ENCODE data around the gene ANO2.

Gene ANO2

DNA sequence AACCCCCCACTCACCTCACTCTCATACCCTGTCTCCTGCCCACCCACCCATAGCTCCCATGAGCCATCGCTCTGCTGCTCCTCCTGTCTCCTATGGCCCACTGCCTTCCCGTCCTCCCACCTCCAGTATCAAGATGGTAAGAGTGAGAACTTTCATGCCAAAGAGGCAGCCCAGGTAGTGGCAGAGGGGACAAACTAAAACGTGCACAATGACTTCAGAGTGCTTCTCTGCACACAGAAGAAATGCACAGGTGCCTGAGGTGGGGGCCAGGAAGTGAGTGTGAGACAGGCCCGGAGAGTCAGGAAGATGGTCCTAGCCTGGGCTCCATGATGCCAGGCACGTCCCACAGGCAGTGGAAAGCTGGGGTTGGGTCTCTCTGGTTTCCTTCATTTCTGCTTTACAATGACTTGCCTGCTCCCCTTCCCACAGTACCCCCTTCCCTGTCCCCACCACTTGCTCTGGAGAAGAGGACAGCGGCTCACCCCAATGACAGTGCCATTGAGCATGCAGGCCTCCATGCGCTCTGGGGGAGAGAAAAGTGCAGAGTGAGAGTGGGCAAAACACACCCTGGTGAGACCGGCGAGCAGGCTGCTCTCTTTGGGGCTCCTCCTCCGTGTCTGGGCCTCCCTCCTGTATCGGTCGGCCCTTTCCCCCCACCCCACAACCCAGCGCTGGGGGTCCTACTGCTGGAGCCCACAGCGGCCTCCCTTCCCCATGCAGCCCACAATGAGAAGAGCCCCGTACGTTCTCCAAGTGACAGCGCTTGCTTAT is 22.8 kb upstream of the ANO2 start:
- Histone ChIP-seq H3K27ac (replicated peaks; ENCODE audit: low read length) (no peak overlapping the region), H3K4me2 (ENCODE audit: insufficient read depth, low read length, poor library complexity, severe bottlenecking) (no peak overlapping the region), H3K14ac (ENCODE audit: low read length) (peak overlapping the region; percentile 10), H3K9me3 (replicated peaks in 1 of 2; ENCODE audit: control insufficient read depth in 2 of 2, insufficient read depth in 1 of 2, low read depth in 1 of 2, low read length in 2 of 2) (no peaks in the 10 kb centered on the region), H2BK5ac (ENCODE audit: low read length) (no peak overlapping the region), H3K18ac (ENCODE audit: low read length) (no peak overlapping the region), H3K4me1 (ENCODE audit: control insufficient read depth in 2 of 2, insufficient read depth in 1 of 2, low read depth in 1 of 2, low read length in 2 of 2) (peaks cover 0 to 13% of the 10 kb centered on the region in 2 donors), H3K9ac (ENCODE audit: low read depth, low read length, poor library complexity) (no peak overlapping the region), H4K8ac (ENCODE audit: low read depth, low read length) (no peak overlapping the region), H2BK120ac (ENCODE audit: low read depth, low read length) (no peak overlapping the region), H3K23ac (ENCODE audit: low read depth, low read length, poor library complexity) (no peak overlapping the region), H4K91ac (ENCODE audit: low read depth, low read length, poor library complexity) (no peak overlapping the region), H3K4me3 (ENCODE audit: low read length in 2 of 2) (no peak overlapping the region), H2AFZ (ENCODE audit: low read length) (no peak overlapping the region), H3K27me3 (ENCODE audit: control insufficient read depth in 3 of 3, insufficient read depth in 3 of 3, low read depth in 1 of 3, low read length in 3 of 3) (peaks cover 0 to 16% (median 0%) of the 10 kb centered on the region in 3 experiments), H3K4ac (ENCODE audit: low read length) (no peak overlapping the region), H2AK5ac (ENCODE audit: low read depth, low read length) (no peak overlapping the region), H2BK15ac (ENCODE audit: low read length) (no peak overlapping the region), H3K36me3 (replicated peaks in 1 of 2; ENCODE audit: control insufficient read depth in 2 of 2, insufficient read depth in 2 of 2, low read length in 2 of 2) (no peaks in the 10 kb centered on the region), H3K79me1 (ENCODE audit: low read depth, low read length) (no peaks in the 10 kb centered on the region), H2BK12ac (ENCODE audit: low read length) (no peak overlapping the region)
- DNase-seq (ENCODE audit: low spot score), result no peak
- no CpG with 5 or more reads among the region's 17 CpGs for WGBS, 2 donors (ENCODE audit: extremely low coverage in 2 of 2, insufficient read length in 2 of 2, insufficient replicate concordance in 1 of 2)

DNA sequence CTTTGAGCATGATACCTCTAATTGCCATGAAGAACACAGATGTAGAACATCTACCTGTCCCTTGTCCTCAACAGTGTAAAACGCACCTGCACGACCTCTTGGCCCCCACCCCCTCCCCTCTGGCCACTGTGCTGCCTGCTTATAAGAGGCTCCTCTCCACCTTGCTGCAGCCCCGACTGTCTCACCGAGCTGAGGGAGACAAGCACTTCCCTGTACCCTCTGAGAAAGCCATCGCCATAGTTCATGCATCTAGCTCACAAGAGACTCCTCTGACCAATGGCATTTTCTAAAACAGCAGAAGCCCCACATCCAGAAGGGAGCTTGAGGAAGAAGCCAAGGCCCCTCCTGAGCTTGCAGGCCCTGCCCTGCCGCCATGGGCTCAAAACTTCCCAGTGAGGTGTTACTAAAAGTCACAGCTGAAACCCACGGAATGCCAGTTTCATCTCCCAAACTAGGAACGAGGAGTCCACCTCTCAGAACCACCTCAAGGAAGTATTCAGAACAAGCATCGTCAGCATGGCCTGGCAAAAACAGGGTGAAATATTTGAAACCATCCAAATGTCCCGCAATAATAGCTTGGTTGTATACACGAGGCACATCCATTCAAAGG is 21.5 kb upstream of the ANO2 start:
- Histone ChIP-seq H3K4ac (ENCODE audit: low read length) (no peak overlapping the region), H3K14ac (ENCODE audit: low read length) (no peak overlapping the region), H3K27me3 (ENCODE audit: control insufficient read depth in 3 of 3, insufficient read depth in 3 of 3, low read depth in 1 of 3, low read length in 3 of 3) (peaks cover 0 to 13% (median 0%) of the 10 kb centered on the region in 3 experiments), H4K8ac (ENCODE audit: low read depth, low read length) (no peak overlapping the region), H3K9ac (ENCODE audit: low read depth, low read length, poor library complexity) (no peak overlapping the region), H2AK5ac (ENCODE audit: low read depth, low read length) (no peak overlapping the region), H3K9me3 (replicated peaks in 1 of 2; ENCODE audit: control insufficient read depth in 2 of 2, insufficient read depth in 1 of 2, low read depth in 1 of 2, low read length in 2 of 2) (no peaks in the 10 kb centered on the region), H3K36me3 (replicated peaks in 1 of 2; ENCODE audit: control insufficient read depth in 2 of 2, insufficient read depth in 2 of 2, low read length in 2 of 2) (no peaks in the 10 kb centered on the region), H4K91ac (ENCODE audit: low read depth, low read length, poor library complexity) (no peak overlapping the region), H3K27ac (replicated peaks; ENCODE audit: low read length) (no peak overlapping the region), H2AFZ (ENCODE audit: low read length) (no peak overlapping the region), H3K4me1 (ENCODE audit: control insufficient read depth in 2 of 2, insufficient read depth in 1 of 2, low read depth in 1 of 2, low read length in 2 of 2) (peaks cover 0 to 13% of the 10 kb centered on the region in 2 donors), H2BK120ac (ENCODE audit: low read depth, low read length) (no peak overlapping the region), H2BK12ac (ENCODE audit: low read length) (no peak overlapping the region), H3K23ac (ENCODE audit: low read depth, low read length, poor library complexity) (no peak overlapping the region), H3K18ac (ENCODE audit: low read length) (no peak overlapping the region), H3K4me2 (ENCODE audit: insufficient read depth, low read length, poor library complexity, severe bottlenecking) (no peak overlapping the region), H3K4me3 (ENCODE audit: low read length in 2 of 2) (no peak overlapping the region), H2BK5ac (ENCODE audit: low read length) (no peak overlapping the region), H3K79me1 (ENCODE audit: low read depth, low read length) (no peaks in the 10 kb centered on the region), H2BK15ac (ENCODE audit: low read length) (no peak overlapping the region)
- no CpG with 5 or more reads among the region's 11 CpGs for WGBS, 2 donors (ENCODE audit: extremely low coverage in 2 of 2, insufficient read length in 2 of 2, insufficient replicate concordance in 1 of 2)
- no peak for DNase-seq (ENCODE audit: low spot score)

DNA sequence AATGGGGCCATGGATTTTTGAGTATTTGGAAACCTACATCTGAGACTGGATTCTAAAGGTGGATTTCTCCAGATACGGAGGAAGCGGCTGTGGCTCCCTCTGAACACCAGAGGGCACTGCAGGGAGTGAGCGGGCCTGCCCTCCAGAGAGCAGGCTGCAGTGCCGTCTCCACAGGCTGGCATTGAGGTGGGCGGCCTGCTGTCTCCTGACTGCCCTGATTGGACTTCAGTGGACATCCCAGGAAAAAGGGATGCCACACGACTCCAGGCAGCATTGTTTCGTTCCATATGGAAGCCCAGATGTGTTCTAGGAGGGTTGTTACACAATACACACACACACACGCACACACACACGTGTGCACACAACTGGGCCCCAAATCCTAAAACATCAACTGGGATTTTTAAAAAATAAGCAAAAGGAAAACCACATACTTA is 20.9 kb upstream of the ANO2 start:
- H3K4me1 ChIP-seq (ENCODE audit: control insufficient read depth in 2 of 2, insufficient read depth in 1 of 2, low read depth in 1 of 2, low read length in 2 of 2), result peaks cover 0 to 13% of the 10 kb centered on the region in 2 donors
- no peak overlapping the region for H4K91ac ChIP-seq (ENCODE audit: low read depth, low read length, poor library complexity)
- peak overlapping the region; percentile 59 for H2AFZ ChIP-seq (ENCODE audit: low read length)
- no peak overlapping the region for H2BK15ac ChIP-seq (ENCODE audit: low read length)
- WGBS, 2 donors (ENCODE audit: extremely low coverage in 2 of 2, insufficient read length in 2 of 2, insufficient replicate concordance in 1 of 2), result no CpG with 5 or more reads among the region's 9 CpGs
- H2BK120ac ChIP-seq (ENCODE audit: low read depth, low read length), result no peak overlapping the region
- H3K9me3 ChIP-seq (replicated peaks in 1 of 2; ENCODE audit: control insufficient read depth in 2 of 2, insufficient read depth in 1 of 2, low read depth in 1 of 2, low read length in 2 of 2), result no peaks in the 10 kb centered on the region
- no peak overlapping the region for H3K18ac ChIP-seq (ENCODE audit: low read length)
- no peak overlapping the region for H4K8ac ChIP-seq (ENCODE audit: low read depth, low read length)
- no peak overlapping the region for H3K27ac ChIP-seq (replicated peaks; ENCODE audit: low read length)
- H3K4me2 ChIP-seq (ENCODE audit: insufficient read depth, low read length, poor library complexity, severe bottlenecking), result no peak overlapping the region
- H3K23ac ChIP-seq (ENCODE audit: low read depth, low read length, poor library complexity), result no peak overlapping the region
- H3K14ac ChIP-seq (ENCODE audit: low read length), result no peak overlapping the region
- no peak overlapping the region for H3K4ac ChIP-seq (ENCODE audit: low read length)
- no peaks in the 10 kb centered on the region for H3K36me3 ChIP-seq (replicated peaks in 1 of 2; ENCODE audit: control insufficient read depth in 2 of 2, insufficient read depth in 2 of 2, low read length in 2 of 2)
- H2AK5ac ChIP-seq (ENCODE audit: low read depth, low read length), result no peak overlapping the region
- peak; percentile 41 for DNase-seq (ENCODE audit: low spot score)
- H2BK12ac ChIP-seq (ENCODE audit: low read length), result no peak overlapping the region
- H3K9ac ChIP-seq (ENCODE audit: low read depth, low read length, poor library complexity), result no peak overlapping the region
- H3K79me1 ChIP-seq (ENCODE audit: low read depth, low read length), result no peaks in the 10 kb centered on the region
- no peak overlapping the region for H3K4me3 ChIP-seq (ENCODE audit: low read length in 2 of 2)
- peaks cover 0 to 13% (median 0%) of the 10 kb centered on the region in 3 experiments for H3K27me3 ChIP-seq (ENCODE audit: control insufficient read depth in 3 of 3, insufficient read depth in 3 of 3, low read depth in 1 of 3, low read length in 3 of 3)
- H2BK5ac ChIP-seq (ENCODE audit: low read length), result no peak overlapping the region
